Left cardiac atrium (tissue), 4 donors: ENCODE data around the gene MAPRE2. TPM values are rescaled to one million over a fixed set of nuclear protein-coding genes. Genes with fewer than 3 reads are reported as not detected.

Source experiments
- ATAC-seq, 2 donors: fragments of 200-7000 bp; cut with Tn5 transposase; one replicate each; pipeline ENCODE4 v1.9.1; 2020; ENCODE audit warnings: mild to moderate bottlenecking in 2 of 2, moderate library complexity in 2 of 2
- DNase-seq: peaks from one replicate; pipeline ENCODE4 v3.0.0-alpha.2; 2020
- intact Hi-C, 2 donors: fragments of 100-400 bp; cut with DNase I; formaldehyde crosslinking; loops; one replicate each; pipeline versions ENCODE4 v1.14.1 to v1.15.1; 2022 to 2023
- total RNA-seq, 2 donors: library from RNA; stranded (reverse); fragmentation: NEBNext Ultra II Directional; extraction: Animal tissue kit (Norgen Biotek cat#: 25700); gene quantifications; one replicate each; pipeline ENCODE4 v1.2.1, GENCODE V29; 2021
- donor health status: DM: no; HTN: yes; CAD: no.
- donor health status: DM: no; HTN: yes; CAD: no; lungs with severe emphysema.
- donor health status: DM: yes; HTN: yes; CAD: no.
- donor health status: Dilated cardiomyopathy.

MAPRE2 gene
- total RNA-seq, 2 donors from 2014 or later = 67.1 to 83.4 TPM

DNA sequence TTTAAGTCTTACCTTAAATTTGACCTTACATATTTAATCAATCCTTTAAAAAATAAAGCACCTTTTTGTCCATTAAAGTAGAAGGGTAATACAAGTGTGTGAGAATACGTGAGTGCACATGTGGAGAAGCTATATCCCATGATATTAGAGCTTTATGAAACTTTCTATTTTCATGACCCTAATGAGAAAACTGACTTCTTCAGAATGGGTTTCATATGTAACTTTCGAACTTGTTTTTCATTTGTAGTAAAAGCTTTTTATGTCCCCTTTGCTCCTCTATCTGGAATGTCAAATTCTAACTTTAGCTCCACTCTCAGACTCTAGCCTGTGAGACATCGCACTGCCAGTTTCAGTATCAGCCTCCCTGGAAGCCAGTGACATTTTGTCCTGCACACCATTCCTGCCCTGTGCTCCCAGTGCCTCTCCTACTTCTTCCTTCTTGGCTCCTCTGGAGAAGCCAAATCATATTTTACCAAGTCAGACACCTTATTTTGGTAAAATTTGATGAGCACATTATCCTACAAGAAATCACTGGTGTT is 42.0 kb downstream of the MAPRE2 start:
- peak; percentile 88 to 92 for ATAC-seq
- intact Hi-C loops = loop anchor here in 1 of 2 donors (2.0 to 5.0 kb wide), 2 partner anchors 41 to 54 kb away; partner anchors contain the start of gene MAPRE2
- peak; percentile 23 for DNase-seq

DNA sequence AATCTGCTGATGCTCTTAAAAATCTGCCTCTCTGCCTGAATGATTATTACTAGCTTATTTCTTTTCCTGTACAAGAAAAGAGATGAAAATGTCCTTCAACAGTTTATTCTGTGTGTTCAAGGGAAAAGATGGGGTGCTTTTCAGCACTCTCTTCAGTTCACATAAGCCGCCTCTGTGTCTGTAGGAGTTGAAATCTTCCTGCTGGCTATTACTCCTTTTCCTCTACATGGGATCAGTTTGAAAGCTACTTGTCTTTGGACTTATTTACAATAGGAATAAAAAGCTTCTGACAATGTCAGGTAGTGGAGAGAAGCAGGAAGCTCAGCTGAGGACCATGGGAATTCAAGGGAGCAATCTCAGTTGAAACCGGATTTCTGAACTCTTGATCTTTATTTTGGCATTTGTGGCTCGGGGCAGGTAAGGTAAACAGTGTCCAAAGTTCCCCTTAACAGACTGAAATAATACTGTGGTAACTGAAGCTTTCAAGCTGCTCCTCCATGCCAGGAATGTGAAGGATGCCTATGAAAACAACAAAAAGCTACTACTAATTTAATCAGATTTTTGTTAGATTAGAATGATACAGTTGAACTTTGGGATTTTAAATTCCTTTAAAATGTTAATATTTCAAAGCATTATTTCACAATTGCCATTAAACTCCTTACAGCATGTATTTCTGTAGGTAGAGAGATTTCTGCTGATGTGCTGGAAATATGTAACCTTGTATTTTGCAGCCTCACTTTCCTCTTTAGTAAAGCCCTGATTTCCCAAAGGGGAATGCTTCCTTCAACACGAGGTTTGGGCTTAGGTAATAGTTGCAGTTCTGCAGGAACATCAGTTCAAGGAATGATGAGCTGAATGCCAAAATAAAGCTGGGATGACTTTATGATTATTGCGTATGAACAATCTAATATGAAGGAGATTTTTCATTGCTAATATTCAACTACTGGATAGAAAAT is 43.6 kb downstream of the MAPRE2 start:
- DNase-seq (no peak), ATAC-seq (no peak)
- intact Hi-C loops = loop anchor here in 1 of 2 donors (5.0 kb wide), 1 partner anchor 42 kb away; the partner anchor contains the start of gene MAPRE2

DNA sequence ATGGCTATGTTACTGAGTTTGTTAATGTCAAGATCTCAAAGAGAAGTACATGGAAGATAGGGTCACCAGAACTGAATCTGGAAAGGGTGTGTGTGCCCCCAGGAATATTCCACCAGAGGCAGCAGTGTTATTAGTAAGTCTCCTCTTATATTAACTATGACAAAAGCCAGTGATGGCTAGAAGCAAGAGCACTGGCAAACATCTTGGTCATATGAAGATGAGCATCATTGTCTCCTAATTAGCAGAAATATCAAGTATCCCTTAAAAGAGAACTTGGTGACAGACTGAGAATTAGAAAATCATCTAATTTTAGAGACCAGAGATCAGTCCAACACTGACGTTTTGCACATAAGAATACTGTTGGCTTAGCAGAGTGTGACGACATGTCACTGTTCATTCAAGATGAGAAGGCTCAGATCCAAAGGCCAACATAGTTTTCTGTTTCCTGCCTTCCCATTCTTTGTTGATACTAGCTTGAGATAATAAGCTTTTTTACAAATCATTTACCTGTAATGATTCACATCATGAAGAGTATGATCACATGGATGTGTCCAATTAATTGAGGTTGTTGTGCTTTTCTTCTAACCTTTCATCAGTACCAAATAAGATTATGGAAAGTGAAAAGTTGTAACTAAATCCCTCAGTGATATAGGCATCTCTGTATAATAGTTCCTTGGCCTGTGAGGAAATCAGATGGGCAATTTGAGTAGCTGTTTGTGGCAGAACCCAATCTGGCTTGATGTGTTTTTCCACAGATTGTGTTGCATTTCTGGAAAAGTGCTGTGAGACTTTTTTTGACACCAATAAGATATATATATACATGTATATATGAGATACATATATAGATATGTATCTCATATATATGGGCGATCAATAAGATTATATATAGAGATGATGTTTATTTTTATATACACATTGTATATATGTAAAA is 44.5 kb downstream of the MAPRE2 start:
- intact Hi-C loops = no loop called here

DNA sequence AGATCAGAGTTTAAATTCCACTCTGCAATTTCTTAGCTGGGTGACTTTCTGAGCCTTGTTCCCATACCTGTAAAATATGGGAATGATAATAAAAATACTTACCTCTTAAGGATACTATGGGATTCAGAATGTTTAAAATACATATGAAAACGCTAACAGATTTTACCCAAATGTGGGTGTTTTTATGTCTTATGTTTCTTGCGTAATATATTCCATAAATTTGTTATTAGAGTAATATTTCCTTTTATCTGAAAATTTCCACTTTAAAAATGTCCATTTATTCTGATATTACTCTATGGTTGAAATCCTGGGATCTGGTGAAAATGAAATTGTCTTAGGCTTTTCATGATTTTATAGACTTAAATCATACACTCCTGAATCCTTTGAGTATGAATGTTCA is 45.5 kb downstream of the MAPRE2 start:
- DNase-seq (no peak), ATAC-seq (no peak)
- intact Hi-C loops = no loop called here

More for the DNA sequence above, 44.5 kb downstream of the MAPRE2 start:
- ATAC-seq (peak; percentile 52 to 75), DNase-seq (no peak)

DNA sequence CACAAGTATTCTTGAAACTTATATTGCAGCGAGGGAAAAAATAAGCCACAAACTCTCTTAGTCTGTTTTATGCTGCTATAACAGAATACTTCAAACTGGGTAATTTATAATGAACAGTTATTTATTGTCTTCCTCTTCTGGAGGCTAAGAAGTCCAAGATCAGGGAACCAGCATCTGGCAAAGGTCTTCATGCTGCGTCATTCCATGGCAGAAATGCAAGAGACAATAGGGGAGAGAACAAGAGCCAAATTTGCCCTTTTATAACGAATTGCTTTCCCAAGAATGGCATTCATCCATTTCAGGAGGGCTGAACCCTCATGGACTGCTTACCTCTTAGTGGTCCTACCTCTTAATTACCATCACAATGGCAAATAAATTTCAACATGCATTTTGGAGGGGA is 46.5 kb downstream of the MAPRE2 start:
- ATAC-seq (no peak), DNase-seq (no peak)
- intact Hi-C loops = no loop called here

DNA sequence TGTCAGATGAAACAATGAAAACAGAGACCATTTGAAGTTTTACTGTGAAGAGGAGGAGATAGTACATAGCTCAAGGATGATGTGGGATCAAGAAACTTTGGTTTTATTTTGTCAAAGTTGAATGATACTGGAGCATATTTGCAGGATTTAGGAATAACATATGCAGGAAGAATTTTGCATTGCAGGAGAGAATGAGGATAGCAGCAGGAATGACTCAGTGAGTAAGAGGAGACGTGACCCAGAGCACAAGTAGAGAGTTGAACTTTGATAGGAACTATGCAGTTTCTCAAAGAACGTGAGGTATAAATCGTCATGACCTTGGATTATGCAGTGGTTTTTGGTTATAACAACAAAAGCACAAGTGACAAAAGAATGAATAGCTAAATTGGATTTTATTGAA is 47.7 kb downstream of the MAPRE2 start:
- no peak for ATAC-seq

DNA sequence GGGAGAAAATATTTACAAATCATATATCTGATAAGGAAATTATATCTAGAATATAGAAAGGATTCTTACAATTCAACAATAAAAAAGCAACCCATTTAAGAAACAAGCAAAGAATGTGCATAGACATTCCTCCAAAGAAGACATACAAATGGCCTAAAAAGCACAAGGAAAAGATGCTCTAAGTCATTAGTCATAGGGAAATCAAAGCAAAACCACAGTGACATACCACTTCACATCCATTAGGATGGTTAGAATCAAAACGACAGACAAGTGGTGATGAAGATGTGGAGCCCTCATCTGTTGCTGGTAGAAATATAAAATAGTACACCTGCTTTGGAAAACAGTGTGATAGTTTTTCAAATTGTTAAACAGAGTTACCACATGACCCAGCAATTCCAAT is 48.2 kb downstream of the MAPRE2 start:
- ATAC-seq (no peak), DNase-seq (no peak)
- intact Hi-C loops = no loop called here

More for the DNA sequence above, 47.7 kb downstream of the MAPRE2 start:
- intact Hi-C loops = no loop called here
- DNase-seq = no peak

DNA sequence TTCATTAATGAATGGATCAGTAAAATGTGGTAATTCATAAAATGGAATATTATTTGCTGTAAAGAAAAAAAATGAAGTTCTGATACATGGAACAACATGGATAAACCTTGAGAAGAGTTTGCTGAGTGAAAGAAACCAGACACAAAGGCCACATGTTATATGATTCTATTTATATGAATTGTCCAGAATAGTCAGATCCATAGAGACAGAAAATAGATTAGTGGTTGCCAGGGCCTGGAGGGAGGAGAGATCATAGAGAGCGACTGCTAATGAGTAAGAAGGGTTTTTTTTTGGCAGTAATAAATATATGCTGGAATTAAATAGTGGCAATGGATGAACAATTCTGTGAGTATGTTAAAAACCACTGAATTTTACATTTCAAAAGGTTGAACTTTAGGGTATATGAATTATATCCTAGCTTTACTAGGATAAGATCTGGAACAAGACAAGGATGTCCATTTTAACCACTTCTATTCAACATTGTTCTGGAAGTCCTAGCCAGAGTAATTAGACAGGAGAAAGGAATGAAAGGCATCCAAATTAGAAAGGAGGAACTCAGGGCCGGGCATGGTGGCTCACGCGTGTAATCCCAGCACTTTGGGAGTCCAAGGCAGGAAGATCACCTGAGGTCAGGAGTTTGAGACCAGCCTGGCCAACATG is 48.8 kb downstream of the MAPRE2 start:
- DNase-seq (no peak), ATAC-seq (peak in 1 of 2 donors; percentile 29)
- intact Hi-C loops = loop anchor here in 1 of 2 donors (10.0 kb wide), 1 partner anchor 45 kb away; the partner anchor contains the start of gene MAPRE2

DNA sequence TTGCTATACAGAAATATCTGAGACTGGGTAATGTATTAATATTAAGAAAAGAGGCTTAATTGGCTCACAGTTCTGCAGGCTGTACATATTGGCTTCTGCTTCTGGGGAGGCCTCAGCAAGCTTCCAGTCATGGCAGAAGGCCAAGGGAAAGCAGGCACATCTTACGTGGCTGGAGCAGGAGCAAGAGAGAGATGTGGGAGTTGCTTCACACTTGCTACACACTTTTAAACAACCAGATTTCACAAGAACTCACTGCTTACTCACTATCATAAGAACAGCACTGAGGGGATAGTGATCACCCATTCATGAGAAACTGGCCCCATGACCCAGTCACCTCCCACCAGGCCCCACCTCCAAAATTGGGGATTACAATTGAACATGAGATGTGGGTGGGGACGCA is 50.6 kb downstream of the MAPRE2 start:
- ATAC-seq (no peak), DNase-seq (no peak)
- intact Hi-C loops = loop anchor here in 1 of 2 donors (10.0 kb wide), 1 partner anchor 47 kb away; the partner anchor contains the start of gene MAPRE2

DNA sequence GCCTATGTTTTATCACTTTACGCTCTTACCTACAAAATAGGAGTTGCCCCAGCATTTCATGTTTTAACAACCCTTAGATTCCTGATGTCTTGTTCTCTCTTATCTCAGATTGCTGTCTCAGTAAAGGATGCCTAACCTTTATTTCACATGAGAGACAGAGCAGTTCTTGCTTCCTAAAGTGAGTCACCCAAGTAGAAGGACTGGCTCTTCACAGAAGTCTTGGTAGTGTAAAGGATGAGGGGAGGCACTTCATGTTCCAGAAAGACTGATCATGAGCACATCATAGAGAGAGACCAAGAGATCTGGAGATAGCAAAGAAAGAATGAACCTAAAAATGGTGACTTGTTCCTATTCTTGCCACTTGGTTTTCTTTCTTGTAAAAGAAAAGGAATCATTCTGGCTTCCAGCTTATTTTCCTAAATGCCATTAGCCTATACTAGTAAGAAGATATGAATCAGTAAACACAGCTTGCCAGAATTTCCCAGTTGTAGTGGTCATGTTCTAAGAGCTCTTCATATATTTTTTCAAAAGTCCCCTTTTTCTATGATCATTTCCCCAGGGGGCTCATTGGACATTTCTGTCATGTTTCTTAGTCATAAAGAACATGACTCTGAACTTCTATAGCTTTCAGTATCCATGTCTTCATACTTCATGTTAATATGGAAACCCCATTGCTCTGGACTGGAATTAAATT is 54.9 kb downstream of the MAPRE2 start:
- ATAC-seq (no peak), DNase-seq (no peak)
- intact Hi-C loops = loop anchor here in 1 of 2 donors (10.0 kb wide), 1 partner anchor 51 kb away; the partner anchor contains the start of gene MAPRE2

DNA sequence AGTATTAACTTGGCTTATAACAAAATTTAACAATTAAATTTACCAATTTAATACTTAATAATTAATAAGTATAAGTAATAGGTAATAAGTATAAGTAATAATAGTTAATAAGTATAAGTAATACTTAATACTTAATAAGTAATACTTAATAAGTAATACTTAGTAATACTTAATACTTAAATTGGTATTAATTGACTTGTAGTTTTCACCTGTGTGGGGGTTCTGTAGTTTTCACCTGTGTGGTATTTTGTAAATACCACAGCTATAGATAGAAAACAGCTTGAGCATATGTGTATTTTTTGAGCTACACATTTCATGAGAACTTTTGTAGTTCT is 55.4 kb downstream of the MAPRE2 start:
- intact Hi-C loops = loop anchor here in 1 of 2 donors (10.0 kb wide), 1 partner anchor 52 kb away; the partner anchor contains the start of gene MAPRE2
- DNase-seq (no peak), ATAC-seq (no peak)

DNA sequence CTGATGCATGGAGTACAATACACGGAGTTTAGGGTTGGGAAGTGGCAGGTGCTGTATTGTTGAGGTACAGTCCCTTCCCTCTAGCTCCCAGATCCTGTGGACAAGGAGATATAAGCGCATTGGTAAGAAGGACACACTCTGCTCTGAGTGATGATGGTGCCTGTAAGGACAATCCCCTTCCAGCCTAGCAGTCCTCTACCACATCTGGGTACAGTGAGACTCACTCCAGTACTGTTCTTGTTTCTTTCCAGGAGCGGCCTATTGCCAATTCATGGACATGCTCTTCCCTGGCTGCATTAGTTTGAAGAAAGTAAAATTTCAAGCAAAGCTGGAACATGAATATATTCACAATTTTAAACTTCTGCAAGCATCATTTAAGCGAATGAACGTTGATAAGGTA is 56.0 kb downstream of the MAPRE2 start:
- intact Hi-C loops = loop anchor here in 1 of 2 donors (10.0 kb wide), 1 partner anchor 52 kb away; the partner anchor contains the start of gene MAPRE2
- ATAC-seq = no peak
- DNase-seq = no peak

DNA sequence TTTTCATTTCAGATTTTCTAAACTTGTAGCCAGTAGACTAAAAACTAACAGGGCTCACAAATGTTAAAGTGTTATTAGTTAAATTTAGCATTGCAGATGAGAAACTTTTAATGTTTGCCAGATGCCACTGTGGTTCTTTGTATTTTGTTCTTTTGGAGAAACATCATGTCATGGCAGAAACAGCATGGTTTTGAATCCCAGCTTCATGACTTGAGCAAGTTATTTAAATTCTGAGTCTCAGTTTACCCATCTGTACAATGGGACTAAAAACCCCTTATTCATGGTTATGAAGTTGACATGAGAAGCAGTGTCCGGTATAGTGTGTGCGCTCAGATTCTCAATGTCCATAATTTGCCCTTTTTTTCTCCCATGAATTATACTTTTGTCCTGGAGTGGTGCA is 56.5 kb downstream of the MAPRE2 start:
- intact Hi-C loops = loop anchor here in 1 of 2 donors (10.0 kb wide), 1 partner anchor 53 kb away; the partner anchor contains the start of gene MAPRE2
- no peak for DNase-seq
- ATAC-seq = no peak

DNA sequence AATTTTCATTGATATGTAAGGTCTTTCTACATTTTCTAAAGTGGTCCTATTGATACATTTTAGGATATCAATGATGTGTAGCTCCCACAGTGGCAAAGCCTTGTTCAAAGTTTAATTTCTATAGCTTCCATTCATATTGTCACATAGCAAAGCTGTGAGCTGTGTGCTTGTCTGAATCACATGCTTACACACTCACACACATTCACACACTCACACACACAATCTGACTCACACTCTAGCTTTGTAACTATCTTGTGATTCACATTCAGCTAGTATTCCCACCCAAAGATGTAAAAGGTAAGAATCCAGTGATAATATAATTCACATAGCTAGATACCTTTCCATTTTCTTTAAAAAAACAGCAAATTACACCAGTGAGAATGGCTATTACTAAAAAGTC is 58.7 kb downstream of the MAPRE2 start:
- ATAC-seq (no peak), DNase-seq (no peak)
- intact Hi-C loops = loop anchor here in 1 of 2 donors (10.0 kb wide), 1 partner anchor 55 kb away; the partner anchor contains the start of gene MAPRE2

DNA sequence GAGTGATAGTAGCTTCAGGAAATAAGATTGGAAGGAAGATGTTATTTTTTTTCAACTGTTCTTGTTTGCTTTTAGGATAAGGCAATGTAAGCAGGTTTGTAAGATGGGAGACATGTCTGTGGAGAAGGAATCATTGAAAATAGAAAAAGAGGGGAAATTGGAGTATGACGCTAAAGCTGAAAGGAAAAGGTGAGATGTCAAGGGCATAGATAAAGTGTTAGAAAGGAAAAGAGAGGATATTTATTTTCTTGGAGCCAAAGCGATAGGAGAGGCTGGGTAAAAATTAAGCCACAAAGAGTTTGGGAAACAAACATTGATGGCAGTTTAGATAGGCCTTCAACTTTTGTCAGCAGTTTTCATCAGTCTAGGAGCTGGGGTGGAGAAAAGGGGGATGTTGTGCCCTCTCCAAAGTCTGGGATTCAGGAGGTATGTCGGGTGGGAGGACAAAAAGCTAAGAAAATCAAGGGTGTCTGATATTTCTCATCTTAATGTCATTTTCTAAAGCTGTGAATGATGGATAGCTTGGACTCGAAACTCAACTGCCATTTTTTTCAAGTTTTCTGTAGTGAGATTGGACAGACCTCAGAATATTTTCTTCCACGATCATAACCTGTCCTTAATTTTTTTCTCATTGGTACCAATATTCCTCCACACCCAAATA is 63.3 kb downstream of the MAPRE2 start:
- intact Hi-C loops = no loop called here
- ATAC-seq = no peak
- DNase-seq = no peak

DNA sequence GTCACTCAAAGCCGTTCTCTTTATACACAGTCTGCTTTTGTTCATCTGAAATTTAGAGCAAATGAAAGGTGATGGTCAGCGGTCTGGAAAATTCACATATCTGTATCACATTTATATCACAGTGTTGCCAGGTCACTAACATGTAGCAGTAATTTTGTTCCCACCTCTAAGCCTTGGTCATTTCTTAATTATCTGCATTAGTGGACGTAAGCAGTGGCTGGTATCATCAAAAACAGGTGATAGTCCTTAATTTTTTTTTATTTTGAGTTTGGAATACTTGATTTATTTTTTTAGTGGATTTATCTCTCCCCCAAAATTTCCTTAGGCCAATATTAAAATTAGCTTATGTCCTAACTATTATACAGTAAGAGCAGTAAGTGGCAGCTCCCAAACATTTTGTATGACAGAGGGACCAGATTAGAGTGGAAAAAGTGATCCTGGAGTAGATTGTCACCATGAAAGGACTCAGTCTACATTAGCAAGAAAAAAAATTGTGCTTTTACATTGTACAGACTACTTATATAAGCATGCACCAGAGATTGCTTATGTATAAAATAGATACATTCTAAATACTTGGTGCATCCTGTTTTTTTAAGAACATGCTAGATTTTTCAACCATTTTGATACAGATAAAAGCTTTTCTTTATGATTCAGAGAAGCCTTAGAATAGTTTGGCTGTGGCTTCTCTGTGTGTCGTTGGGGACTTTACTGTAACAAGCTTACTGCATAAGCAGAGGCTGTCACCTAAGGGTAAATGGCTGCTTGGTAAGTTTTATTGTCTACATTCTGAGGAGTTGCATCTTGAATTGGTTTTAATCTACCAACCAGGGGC is 65.0 kb downstream of the MAPRE2 start:
- no peak for ATAC-seq
- DNase-seq = no peak
- intact Hi-C loops = no loop called here

DNA sequence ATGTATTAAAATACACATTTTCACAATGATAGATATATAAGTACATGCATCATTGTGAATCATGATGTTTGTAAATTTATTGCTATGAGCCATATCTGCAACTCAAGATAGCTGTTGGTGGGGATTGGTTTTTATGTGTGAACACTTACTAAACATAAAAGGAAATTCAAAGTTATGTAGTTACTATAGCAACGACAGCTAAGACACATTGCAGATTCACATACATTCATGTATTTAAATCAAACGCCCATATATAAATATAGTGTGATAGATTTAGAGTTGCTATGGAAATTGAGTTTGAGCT is 65.6 kb downstream of the MAPRE2 start:
- intact Hi-C loops = no loop called here
- DNase-seq = no peak
- ATAC-seq = no peak
